ENCODE results near the gene ACVRL1.

The ACVRL1 gene

DNA sequence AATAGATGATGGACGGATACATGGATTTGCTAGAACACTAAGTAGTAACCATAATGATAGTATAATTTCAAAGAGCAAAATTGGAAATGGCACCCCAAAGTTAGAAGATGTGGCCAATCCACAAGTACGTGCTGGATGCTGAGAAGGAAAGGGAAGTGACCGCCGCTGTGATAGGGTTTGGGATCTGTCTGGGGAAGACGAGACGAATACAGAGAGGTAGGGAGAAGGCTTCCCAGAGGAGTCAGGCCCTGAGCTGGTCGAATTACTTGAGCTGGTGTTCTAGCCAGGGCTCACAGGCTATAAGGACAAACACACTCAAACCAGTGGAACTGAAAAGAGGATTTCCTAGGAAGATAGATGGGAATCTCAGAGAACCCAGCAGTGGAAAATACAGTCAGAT lies 34.8 kb downstream of the ACVRL1 start:
- no peak for DNase-seq (ENCODE audit: low read depth in 2 of 2)

DNA sequence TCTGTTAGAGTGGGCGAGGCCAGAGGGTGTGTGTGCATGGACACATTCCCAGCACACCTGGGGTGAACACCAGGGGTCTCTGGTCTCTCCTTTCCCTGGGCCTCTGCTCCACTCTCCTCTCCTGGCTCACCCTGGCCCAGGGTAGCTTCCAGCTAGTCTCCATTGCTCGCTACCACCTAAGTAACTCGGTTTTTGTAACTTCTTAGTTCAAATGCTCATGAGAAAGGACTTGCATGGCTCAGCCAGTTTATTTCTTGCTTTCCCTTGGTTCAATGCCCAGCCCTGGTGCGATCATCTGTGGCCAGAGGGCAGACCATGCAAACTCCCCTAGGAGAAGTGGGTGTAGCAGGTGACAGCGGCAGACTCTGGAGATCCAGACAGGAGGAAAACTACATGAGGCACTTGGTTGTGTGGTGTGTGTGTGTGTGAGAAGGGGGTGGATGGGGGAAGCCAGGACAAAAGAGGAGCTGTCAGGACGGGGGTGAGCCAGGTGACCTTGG lies 35.2 kb downstream of the ACVRL1 start:
- no peak for DNase-seq (ENCODE audit: low read depth in 2 of 2)

DNA sequence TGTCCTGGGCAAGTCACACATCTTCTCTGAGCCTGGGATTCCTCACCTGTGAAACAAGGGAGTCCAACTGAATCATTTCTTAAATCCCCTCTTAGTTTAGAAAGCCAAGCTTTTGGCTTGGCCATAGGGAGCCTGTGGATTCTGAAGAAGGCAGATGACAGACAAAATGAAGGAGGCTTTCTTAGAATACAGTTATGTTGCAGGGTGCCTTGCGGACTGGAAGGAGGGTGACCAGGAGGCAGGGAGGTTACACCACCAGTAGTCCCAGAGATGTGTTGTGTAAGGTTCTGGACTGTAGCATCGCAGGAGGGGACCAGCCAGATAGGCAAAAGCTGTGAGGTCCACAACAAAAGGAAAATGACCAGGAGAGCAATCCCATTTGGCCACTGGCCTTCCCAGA lies 36.0 kb downstream of the ACVRL1 start:
- no peak for DNase-seq (ENCODE audit: low read depth in 2 of 2)

DNA sequence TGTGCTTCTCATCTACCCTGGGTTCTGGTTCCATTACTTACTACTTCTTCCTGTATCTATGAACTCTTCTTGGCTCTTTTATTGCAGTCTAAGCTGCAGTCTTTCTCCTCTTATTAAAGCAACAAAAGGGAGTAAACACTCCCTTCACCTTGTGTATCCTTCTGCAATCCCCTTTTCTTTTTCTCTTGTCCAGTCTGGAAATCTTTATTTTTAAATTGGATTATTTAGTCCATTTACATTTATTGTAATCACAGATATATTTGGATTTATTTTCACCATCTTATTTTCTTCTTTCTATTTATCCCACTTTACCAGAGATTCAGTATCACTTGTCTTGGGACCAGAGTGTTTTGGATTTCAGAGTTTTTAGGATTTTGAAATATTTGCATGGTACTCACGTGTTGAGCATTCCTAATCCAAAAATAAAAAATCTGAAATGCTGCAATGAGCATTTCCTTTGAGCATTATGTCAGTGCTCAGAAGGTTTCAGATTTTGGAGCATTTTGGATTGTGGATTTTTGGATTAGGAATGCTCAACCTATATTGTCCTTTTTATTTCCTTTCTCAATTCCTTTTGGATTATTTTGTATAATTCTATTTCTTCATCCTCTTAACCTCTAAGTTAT lies 37.4 kb downstream of the ACVRL1 start:
- DNase-seq (ENCODE audit: low read depth in 2 of 2): no peak

DNA sequence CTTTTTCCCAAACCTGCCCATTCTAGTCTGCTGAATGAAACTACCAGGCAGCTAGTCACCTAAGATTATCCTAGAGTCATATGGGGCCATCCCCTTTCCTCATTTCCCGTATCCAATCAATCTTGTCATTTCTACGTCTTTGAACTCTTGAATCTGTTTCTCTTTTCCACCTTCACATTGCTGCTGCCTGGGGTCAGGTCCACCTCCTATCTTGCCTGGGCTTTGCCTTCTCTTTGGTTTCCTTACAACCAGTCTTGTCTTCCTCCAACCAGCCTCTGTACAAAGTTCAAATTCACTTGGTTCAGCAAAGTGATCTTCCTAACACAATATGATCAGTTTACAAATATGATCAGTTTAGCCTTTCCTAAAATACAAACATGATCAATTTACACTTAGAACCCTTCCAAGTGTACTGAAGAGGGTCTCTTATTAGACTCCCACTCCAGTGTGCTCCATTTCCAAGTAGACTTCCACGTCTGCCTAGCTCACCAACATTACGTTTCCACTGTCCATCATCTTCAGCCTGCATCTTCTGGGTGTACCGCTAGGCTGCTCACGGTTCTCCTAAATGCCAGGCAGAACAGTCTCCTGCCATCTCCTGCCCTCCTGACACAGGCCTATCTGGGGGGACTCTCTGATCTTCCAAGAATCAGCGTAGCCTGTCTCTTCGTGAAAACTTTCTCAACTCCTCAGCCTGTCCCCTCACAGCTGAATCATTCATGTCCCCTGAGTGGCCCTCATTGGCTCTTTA lies 40.1 kb downstream of the ACVRL1 start:
- no peak for DNase-seq (ENCODE audit: low read depth in 2 of 2)

DNA sequence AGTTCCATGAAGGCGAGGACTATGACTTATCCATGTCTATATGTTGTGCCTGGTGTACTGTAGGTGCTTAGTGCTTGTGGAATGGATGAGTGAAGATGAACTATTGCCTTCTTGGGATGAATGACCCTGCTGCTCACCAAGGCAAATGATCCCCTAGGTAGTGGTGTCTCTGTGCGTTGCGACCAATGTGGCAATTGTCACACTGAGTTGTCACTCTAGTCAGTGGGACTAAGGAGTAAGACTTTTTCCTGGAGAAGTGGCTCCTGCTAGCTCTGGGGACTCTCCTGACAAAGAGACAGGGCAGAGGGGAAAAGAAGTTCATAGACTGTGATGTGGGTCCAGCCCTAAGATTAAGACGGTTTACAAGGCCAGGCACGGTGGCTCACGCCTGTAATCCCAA lies 40.8 kb downstream of the ACVRL1 start:
- DNase-seq (ENCODE audit: low read depth in 2 of 2): no peak

DNA sequence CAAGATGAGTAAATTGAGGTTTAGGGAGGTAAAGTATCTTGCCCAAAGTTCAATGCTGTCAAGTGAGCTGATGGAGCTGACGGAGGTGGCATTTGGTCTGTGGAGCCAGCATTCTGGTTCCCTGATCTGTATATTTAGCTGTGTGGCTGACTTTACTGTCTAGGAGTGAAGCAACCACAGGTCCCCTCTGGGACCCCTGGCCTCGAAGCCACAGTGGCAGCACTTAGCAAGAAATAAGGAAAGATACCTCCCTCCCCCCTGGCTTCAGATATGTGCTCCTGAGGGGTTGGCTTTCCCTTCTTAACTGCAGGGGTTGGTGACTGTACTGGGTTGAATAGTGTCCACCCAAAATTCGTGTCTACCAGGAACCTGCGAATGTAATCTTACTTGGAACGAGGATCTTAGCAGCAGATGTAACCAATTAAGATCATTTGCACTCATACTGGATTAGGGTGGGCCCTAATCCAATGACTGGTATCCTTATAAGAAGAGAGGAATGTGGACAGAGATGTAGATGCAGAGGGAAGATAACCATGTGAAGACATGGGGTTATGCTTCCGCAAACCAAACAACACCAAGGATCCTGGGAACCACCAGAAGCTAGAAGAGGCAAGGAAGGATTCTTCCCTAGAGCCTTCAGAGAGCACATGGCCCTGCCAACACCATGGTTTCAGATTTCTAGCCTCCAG lies 42.2 kb downstream of the ACVRL1 start:
- no peak for DNase-seq (ENCODE audit: low read depth in 2 of 2)

DNA sequence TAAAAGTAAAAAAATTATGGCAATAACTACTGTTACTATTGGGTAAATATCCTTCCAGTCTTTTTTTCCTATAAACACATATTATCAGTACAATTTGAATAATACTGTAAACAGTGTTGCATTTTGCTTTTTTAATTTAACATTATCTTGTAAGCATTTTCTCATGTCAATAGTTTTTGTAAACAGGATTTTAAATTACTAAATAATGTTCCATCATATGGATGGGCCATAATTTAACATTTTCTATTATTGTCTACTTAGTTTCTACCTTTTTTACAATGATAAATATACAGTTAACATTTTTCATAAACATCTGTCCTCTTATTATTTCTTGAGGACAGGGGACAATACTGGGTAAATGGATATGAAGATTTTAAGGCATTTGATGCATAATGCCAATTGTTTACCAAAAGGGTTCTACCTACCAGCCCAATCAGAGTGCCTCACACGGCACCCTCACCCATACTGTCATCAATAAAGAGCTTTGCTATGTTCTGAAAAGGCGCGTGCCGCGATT lies 43.4 kb downstream of the ACVRL1 start:
- no peak for DNase-seq (ENCODE audit: low read depth in 2 of 2)

DNA sequence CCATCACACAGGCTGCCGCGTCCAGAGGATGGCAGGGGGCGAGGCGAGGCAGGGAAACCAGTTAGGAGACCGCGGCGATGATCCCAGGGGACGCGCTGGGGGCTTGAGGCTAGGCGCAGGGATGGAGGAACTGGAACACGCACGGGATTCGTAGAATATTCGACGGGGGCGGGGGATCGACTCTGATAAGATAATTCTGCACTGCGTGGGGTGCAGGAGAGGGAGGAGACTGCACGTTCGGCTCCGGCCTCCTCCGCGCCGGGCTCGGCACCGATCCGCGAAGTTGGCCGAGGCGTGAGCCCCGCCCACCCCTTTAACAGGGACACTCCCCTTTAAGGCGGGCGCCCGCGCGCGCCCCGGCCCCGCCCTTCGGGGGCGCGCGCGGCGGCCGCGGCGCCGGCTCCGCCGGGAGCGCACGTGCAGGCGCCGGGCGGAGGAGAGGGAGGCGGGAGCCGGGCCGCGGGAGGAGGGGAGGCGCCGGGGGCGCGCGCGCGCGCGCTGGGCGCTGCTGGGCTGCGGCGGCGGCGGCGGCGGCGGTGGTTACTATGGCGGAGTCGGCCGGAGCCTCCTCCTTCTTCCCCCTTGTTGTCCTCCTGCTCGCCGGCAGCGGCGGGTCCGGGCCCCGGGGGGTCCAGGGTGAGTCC lies 44.0 kb downstream of the ACVRL1 start, which contains the start of gene ACVR1B:
TSS of gene ACVR1B (plus strand) at position 501 of the 644 bp plus-strand sequence. CDS start at position 546, 45 bp downstream.
- DNase-seq (ENCODE audit: low read depth in 2 of 2): peak; percentile 86 to 88

DNA sequence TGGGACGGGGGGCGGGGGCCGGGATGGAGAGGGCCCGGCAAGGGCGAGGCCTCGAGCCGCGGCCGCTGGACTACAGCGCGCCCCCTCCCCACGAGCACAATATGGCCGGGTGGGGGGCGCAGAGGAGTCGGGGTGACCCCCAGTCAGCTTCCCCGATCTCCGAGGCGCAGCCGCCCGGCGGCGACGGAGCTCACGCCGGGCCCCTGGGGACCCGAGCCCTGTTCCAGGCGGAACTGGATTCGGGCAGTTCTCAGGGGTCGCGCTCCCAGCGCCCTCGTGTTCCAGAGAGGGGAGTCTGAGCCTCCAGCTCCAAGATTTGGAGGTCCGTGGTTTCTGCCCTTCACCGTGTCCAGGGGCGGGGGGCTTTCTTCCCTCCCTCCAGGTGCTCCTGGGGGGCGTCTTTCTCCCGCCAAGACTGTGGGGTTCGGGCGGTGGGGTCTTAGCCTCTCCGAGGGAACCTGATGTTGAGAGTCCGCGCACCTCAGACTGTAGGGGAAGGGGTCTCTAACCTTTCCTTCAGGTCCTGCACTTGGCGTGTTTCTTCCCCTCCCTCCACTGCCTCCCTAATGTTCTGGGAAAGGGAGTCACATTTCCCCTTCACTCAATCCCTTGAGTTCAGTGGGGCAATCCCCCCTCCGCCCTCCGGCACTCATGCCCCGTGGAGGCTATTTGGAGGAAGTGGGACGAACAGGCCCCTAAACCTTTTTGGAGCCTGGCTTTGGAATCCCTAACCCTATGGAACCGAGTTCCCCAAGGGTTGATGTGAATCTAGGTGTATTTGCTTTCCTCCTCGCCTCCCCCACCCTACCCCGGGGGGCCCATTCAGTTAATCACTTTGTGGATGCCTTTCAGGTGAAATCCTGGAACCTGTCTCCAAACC lies 44.8 kb downstream of the ACVRL1 start:
- DNase-seq (ENCODE audit: low read depth in 2 of 2): no peak

DNA sequence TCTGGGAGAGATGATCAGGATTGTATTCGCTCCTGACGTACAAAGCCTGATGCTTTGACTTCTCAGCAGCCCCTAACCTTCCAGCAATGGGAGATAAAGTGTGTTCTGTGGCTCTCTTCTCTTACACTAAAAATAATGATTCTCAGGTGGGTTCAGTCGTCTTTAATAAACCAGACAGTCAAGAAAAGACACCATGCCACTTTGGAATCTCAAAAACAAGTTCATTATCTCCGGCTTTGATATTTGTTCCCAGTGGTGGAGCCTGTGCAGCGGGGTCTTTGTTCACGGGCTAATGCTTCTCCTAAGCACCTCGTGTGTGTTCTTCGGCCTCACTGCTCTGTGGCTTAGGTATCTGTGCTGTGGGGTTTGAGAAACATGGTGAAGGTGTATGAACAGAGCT lies 45.8 kb downstream of the ACVRL1 start:
- no peak for DNase-seq (ENCODE audit: low read depth in 2 of 2)

DNA sequence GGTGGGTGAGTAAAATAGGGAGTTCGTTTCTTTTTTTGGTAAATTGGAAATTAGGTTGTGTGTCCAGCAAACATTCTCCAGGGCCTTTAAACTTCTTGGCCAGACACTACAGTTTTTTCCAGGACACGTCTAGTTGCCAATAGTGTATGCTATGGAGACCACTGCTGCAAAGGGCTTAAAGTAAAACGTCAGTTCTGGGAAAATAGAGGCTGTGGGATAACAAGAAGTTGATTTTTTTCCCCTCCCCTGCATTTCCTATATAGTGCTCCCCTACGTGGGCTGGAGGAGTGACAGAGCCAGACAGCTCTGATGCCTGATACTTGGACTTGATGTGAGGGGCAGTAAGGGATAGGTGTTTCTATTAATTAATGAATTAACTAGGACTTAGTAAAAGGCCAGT lies 46.6 kb downstream of the ACVRL1 start:
- no peak for DNase-seq (ENCODE audit: low read depth in 2 of 2)

DNA sequence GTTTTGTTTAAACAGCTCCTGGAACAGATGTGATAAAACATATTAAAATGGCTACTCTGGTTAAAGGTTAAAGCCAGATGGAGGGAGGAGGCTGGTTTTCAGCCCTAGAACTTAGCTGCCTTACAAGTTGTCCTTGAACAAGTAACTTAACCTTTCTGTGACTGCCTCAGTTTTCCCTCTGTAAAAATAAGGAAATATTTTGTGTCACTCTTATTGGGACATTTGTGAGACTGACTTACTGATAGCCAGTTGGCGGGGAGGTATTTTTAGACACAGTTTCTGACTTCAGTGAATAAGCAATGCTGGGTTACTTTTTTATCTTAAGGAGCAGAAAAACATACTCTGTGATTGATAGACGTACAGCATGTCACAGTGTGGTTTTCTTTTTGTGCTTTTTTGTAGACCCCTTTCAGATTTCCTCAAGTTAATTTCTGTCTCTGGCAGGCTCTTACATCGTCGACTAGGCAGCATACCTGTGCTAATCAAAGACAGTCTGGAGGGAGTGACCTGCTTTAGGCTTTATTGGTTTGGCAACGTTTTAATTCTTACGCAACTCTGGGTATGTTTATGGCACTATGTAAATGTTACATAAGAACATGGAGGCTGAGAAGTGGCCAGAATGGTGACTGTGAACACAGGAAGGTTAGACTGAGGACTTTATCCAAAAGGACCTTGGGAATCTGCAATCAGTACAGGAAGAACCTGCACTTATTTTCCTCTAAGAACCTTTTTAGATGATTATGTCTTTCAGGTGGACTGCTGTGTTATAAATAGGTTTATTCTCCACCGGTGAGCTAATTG lies 47.5 kb downstream of the ACVRL1 start:
- no peak for DNase-seq (ENCODE audit: low read depth in 2 of 2)

DNA sequence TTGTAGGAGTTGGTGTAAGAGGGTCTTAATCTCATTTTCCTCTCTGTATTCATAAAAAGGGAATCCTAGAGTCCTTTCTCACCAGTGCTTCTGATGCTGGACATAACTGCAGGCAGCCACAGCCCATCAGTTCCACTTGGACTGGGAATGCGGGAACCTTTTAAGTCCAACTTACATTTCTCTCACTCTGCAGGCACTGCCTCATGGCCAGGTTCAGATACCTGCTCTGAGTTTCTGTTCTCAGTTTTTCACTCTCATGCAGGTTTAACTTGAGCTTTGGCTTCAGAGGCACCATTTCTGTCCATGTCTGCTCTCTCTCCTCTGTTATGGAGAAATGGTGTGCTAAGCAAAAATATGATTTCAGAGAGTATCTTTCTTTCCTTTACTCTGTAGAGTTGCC lies 48.4 kb downstream of the ACVRL1 start:
- no peak for DNase-seq (ENCODE audit: low read depth in 2 of 2)

DNA sequence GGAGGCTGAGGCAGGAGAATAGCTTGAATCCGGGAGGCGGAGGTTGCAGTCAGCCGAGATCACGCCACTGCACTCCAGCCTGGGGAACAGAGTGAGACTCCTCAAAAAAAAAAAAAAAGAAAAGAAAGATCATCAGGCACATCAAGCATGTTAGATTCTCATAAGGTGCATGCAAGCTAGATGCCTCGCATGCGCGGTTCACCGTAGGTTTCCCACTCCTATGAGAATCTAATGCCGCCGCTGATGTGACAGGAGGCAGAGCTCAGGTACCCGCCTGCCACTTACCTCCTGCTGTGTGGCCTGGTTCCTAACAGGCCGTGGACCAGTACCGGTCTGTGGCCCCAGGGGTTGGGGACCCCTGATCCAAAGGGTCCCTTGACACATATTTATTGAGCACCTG lies 51.2 kb downstream of the ACVRL1 start:
- no peak for DNase-seq (ENCODE audit: low read depth in 2 of 2)

DNA sequence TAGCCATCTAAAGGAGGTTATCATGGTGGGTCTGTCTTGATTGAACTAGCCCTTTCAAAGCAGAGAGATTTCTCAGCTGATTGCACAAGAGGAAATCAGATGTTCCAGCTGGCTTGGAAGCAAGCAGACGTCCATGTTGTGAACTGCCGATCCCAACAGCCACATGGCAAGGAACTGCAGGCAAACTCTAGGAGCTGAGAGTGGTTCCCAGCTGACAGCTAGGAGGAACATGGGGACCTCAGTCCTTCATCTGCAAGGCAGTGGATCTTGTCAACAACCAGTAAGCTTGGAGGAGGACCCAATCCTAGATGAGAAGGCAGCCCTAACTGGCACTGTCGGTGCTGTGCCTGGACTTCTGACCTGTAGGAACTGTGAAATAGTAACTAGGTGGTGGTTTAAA lies 51.9 kb downstream of the ACVRL1 start:
- DNase-seq (ENCODE audit: low read depth in 2 of 2): no peak

DNA sequence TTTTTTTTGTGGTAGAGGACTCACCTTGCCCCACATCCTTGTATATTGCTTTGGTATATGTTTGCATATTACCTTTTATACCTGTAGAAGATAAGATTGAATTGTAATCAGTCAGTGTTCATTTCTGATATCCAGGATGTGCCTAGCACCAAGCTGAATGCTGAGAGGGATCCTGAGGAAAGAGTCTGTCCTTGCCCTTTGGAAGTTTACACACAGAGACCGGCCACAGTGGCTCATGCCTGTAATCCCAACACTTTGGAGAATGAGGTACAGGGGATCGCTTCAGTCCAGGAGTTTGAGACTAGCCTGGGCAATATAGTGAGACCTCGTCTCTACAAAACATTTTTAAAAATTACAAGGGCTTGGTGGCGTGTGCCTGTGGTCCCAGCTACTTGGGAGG lies 52.6 kb downstream of the ACVRL1 start:
- DNase-seq (ENCODE audit: low read depth in 2 of 2): no peak

DNA sequence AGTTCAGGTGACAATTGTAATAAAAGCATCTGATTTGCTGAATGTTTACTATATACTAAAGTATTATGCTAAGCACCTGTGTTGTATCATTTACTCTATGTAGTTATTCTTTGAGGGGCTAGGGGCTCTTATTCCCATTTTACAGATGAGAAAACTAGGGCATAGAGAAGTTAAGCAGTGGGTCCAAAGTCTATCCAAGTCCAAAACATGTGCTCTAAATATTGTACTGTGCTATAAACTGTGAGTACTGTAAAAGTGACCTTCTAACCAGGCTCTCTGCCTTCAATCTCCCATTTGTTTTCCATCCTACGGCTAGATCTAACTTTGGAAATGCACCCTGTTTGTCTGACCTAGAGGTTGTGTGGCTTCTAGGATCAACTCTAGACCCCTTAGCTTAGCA lies 53.2 kb downstream of the ACVRL1 start:
- DNase-seq (ENCODE audit: low read depth in 2 of 2): no peak

DNA sequence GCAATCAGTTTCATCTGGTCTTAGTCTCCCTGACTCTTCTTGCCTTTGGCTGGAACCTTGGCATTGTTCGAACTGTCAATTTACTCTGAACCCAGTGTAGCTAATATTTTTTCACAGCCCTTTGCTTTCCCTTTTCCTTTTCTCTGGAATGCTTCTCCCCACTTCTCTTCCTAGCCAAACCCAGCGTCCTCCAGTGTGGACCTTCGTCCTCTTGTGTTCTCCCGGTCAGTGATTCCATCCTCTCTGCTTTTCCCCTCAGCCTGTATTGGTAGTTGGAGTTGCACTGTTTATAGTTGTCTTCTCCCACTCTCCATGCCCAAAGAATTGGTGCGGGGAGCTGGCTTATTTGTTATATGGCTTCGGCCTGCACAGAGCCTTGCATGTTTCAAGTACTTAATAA lies 53.6 kb downstream of the ACVRL1 start:
- no peak for DNase-seq (ENCODE audit: low read depth in 2 of 2)

DNA sequence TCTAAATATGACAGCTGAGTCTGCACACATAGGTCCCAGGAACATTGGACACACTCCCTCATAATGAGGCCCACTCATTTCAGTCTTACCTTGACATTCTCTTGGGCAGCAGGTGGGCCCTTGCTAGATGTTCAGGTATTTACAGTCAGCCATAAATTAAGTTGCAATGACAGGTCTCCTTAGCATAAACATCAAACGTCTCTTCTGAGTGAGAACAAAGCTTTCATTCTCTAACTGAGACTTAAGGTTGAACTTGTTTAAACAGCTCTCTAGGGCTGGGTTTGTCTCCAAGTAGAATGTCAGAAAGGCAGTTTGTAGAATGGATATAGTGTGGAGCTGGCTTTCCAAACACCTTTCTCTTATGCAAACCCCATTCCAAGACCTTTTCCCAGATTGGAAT lies 54.5 kb downstream of the ACVRL1 start:
- no peak for DNase-seq (ENCODE audit: low read depth in 2 of 2)

All from stimulated activated CD4-positive, alpha-beta T cell treated with anti-CD3 and anti-CD28 coated beads, Interleukin-1b, Interleukin-23, amount 100 ng/mL, for 4 hours (primary cell).